H9 (cell line): ENCODE data around the gene MCM10. TPM values are rescaled to one million over a fixed set of nuclear protein-coding genes. Genes with fewer than 3 reads are reported as not detected.

Experiments
- DNase-seq: peaks from one replicate; pipeline ENCODE4 v3.0.0-alpha.2; 2017
- H2AFZ ChIP-seq: one replicate; pipeline ENCODE4 v1.6.1; 2013; ENCODE audit warnings: mild to moderate bottlenecking, low read length, control low read depth, moderate library complexity
- H2AK5ac ChIP-seq: 2 replicates; pipeline ENCODE4 v1.6.1; 2013; ENCODE audit warnings: low read length, control low read depth, mixed read lengths; ENCODE audit not compliant: insufficient read length
- H2BK120ac ChIP-seq: one replicate; pipeline ENCODE4 v1.6.1; 2013; ENCODE audit warnings: low read depth, mild to moderate bottlenecking, low read length, control low read depth, inconsistent platforms; ENCODE audit not compliant: poor library complexity, severe bottlenecking
- H2BK12ac ChIP-seq: 2 replicates; pipeline ENCODE4 v1.6.1; 2013; ENCODE audit warnings: low read length, control low read depth, mixed read lengths, low read depth; ENCODE audit not compliant: insufficient read length
- H2BK15ac ChIP-seq: 2 replicates; pipeline ENCODE4 v1.6.1; 2013; ENCODE audit warnings: low read depth, low read length, control low read depth
- H2BK20ac ChIP-seq: one replicate; pipeline ENCODE4 v1.6.1; 2013; ENCODE audit warnings: low read depth, mild to moderate bottlenecking, low read length, control low read depth, inconsistent platforms; ENCODE audit not compliant: poor library complexity, severe bottlenecking
- H2BK5ac ChIP-seq: 2 replicates; pipeline ENCODE4 v1.6.1; 2013; ENCODE audit warnings: low read length, control low read depth, mixed read lengths; ENCODE audit not compliant: insufficient read length
- H3K14ac ChIP-seq: 2 replicates; pipeline ENCODE4 v1.6.1; 2013; ENCODE audit warnings: low read length, control low read depth; ENCODE audit not compliant: insufficient read depth
- H3K18ac ChIP-seq: 2 replicates; pipeline ENCODE4 v1.6.1; 2013; ENCODE audit warnings: low read depth, mild to moderate bottlenecking, mixed read lengths, low read length, control low read depth; ENCODE audit not compliant: insufficient read length
- H3K23ac ChIP-seq: 2 replicates; pipeline ENCODE4 v1.6.1; 2013; ENCODE audit warnings: low read length, control low read depth, mixed read lengths, low read depth; ENCODE audit not compliant: insufficient read length
- H3K23me2 ChIP-seq: 2 replicates; pipeline ENCODE4 v1.6.1; 2013; ENCODE audit warnings: low read depth, mild to moderate bottlenecking, mixed read lengths, low read length, control low read depth; ENCODE audit not compliant: insufficient read length, poor library complexity, severe bottlenecking
- H3K27ac ChIP-seq: 2 replicates; pipeline ENCODE4 v1.5.1; 2013; ENCODE audit warnings: low read length, control low read depth, mixed read lengths, low read depth; ENCODE audit not compliant: insufficient read length
- H3K27me3 ChIP-seq: 2 replicates; pipeline ENCODE4 v1.6.1; 2013; ENCODE audit warnings: low read length, control low read depth, inconsistent platforms; ENCODE audit not compliant: insufficient read depth
- H3K4ac ChIP-seq: 2 replicates; pipeline ENCODE4 v1.6.1; 2013; ENCODE audit warnings: low read depth, mild to moderate bottlenecking, control low read depth, inconsistent platforms, low read length, moderate library complexity
- H3K4me1 ChIP-seq: 2 replicates; pipeline ENCODE4 v1.6.1; 2013; ENCODE audit warnings: low read length, control low read depth, inconsistent platforms; ENCODE audit not compliant: insufficient read depth
- H3K4me2 ChIP-seq: 2 replicates; pipeline ENCODE4 v1.6.1; 2013; ENCODE audit warnings: low read length, control low read depth, mixed read lengths; ENCODE audit not compliant: insufficient read length, insufficient read depth
- H3K56ac ChIP-seq: 2 replicates; pipeline ENCODE4 v1.6.1; 2013; ENCODE audit warnings: low read depth, mild to moderate bottlenecking, mixed read lengths, low read length, control low read depth; ENCODE audit not compliant: insufficient read length
- H3K79me1 ChIP-seq: 2 replicates; pipeline ENCODE4 v1.6.1; 2013; ENCODE audit warnings: low read depth, mild to moderate bottlenecking, moderate library complexity, low read length, control low read depth, inconsistent platforms; ENCODE audit not compliant: insufficient read depth, poor library complexity, severe bottlenecking
- H3K79me2 ChIP-seq: 2 replicates; pipeline ENCODE4 v1.6.1; 2013; ENCODE audit warnings: low read length, control low read depth, inconsistent platforms; ENCODE audit not compliant: insufficient read depth
- H3K9ac ChIP-seq: 2 replicates; pipeline ENCODE4 v1.6.1; 2013; ENCODE audit warnings: low read length, control low read depth, mixed read lengths; ENCODE audit not compliant: insufficient read length; ENCODE audit errors: extremely low read depth
- H3K9me3 ChIP-seq: one replicate; pipeline ENCODE4 v1.6.1; 2013; ENCODE audit warnings: low read depth, low read length, inconsistent platforms; ENCODE audit not compliant: control insufficient read depth
- H3T11ph ChIP-seq: one replicate; pipeline ENCODE4 v1.6.1; 2013; ENCODE audit warnings: mild to moderate bottlenecking, low read length, control low read depth, inconsistent platforms
- H4K20me1 ChIP-seq: one replicate; pipeline ENCODE4 v1.6.1; 2013; ENCODE audit not compliant: control insufficient read depth, insufficient read length, insufficient read depth
- H4K5ac ChIP-seq: 2 replicates; pipeline ENCODE4 v1.6.1; 2013; ENCODE audit warnings: low read depth, mild to moderate bottlenecking, mixed read lengths, low read length, control low read depth; ENCODE audit not compliant: insufficient read length
- H4K8ac ChIP-seq: replicated peaks from 2 replicates; pipeline ENCODE4 v1.6.1; 2013; ENCODE audit warnings: low read length, control low read depth, mixed read lengths, low read depth; ENCODE audit not compliant: insufficient read length
- H4K91ac ChIP-seq: 2 replicates; pipeline ENCODE4 v1.6.1; 2013; ENCODE audit warnings: low read depth, mild to moderate bottlenecking, moderate library complexity, mixed read lengths, low read length, control low read depth; ENCODE audit not compliant: insufficient read length
- H3K27ac Mint-ChIP-seq, 3 experiments: 2 replicates in 2 of 3; 3 replicates in 1 of 3; pipeline ENCODE4 v1.8.0; 2020 to 2021; ENCODE audit warnings: mixed read lengths in 3 of 3, mild to moderate bottlenecking in 1 of 3, moderate library complexity in 1 of 3
- H3K27me3 Mint-ChIP-seq: 2 replicates; pipeline ENCODE4 v1.8.0; 2021; ENCODE audit warnings: low read depth, mild to moderate bottlenecking, moderate library complexity, mixed read lengths
- H3K36me3 Mint-ChIP-seq, 3 experiments: 2 replicates in 2 of 3; 3 replicates in 1 of 3; pipeline ENCODE4 v1.8.0; 2020 to 2021; ENCODE audit warnings: low read depth in 3 of 3, mixed read lengths in 3 of 3; ENCODE audit not compliant: insufficient read depth in 1 of 3
- H3K4me1 Mint-ChIP-seq, 2 experiments: 2 replicates each; pipeline ENCODE4 v1.8.0; 2020; ENCODE audit warnings: mixed read lengths in 2 of 2
- H3K4me3 Mint-ChIP-seq, 2 experiments: 2 replicates in 1 of 2; 3 replicates in 1 of 2; pipeline ENCODE4 v1.8.0; 2020 to 2021; ENCODE audit warnings: mild to moderate bottlenecking in 2 of 2, mixed read lengths in 2 of 2, moderate library complexity in 1 of 2
- H3K9me3 Mint-ChIP-seq, 2 experiments: 2 replicates in 1 of 2; 3 replicates in 1 of 2; pipeline ENCODE4 v1.8.0; 2020; ENCODE audit warnings: mild to moderate bottlenecking in 2 of 2, mixed read lengths in 2 of 2, moderate library complexity in 1 of 2
- CTCF ChIP-seq: fragments of 200-600 bp; sonication (generic); conservative IDR thresholded peaks from 3 replicates; pipeline ENCODE4 v1.8.0; 2021; ENCODE audit warnings: antibody characterized with exemption, mild to moderate bottlenecking
- WGBS: extraction: QIAGEN DNeasy Blood & Tissue Kit; methylation state at CpG from one replicate; pipeline ENCODE4 v1.1.7; 2013; ENCODE audit warnings: missing lambda C conversion rate, low lambda C conversion rate, mixed read lengths; ENCODE audit not compliant: insufficient read length; ENCODE audit errors: extremely low coverage; 5-methylcytosine and 5-hydroxymethylcytosine counted together
- total RNA-seq: library from RNA; stranded (reverse); gene quantifications from 2 replicates; pipeline ENCODE4 v1.2.1, GENCODE V29; 2021

MCM10 gene
- total RNA-seq, 1 experiment from 2014 or later = 67.4 TPM

GRCh38 chr10:13139676-13140075, 21.7 kb upstream of the MCM10 start:
- H3K23me2 ChIP-seq = no peaks in the 10 kb centered on the region
- H2BK20ac ChIP-seq = no peak overlapping the region
- no peak overlapping the region for H4K91ac ChIP-seq
- no peak overlapping the region for H4K8ac ChIP-seq
- no peak for DNase-seq
- H3K14ac ChIP-seq = no peak overlapping the region
- no peak overlapping the region for H3K9ac ChIP-seq
- Mint-ChIP-seq H3K36me3 (peaks cover 0 to 21% (median 14%) of the 10 kb centered on the region in 3 experiments; a peak in 4 of 7 replicates), H3K9me3 (peaks cover 0 to under 1% of the 10 kb centered on the region in 2 experiments; a peak in 2 of 5 replicates), H3K4me3 (no peak overlapping the region), H3K27ac (no peak overlapping the region), H3K4me1 (peaks cover 18 to 35% of the 10 kb centered on the region in 2 experiments), H3K27me3 (no peaks in the 10 kb centered on the region)
- no peak overlapping the region for H3K18ac ChIP-seq
- no peaks in the 10 kb centered on the region for H3K27me3 ChIP-seq
- WGBS = no CpG with 5 or more reads among the region's 2 CpGs
- no peak overlapping the region for H2BK12ac ChIP-seq
- TF ChIP-seq CTCF = no peak
- H4K20me1 ChIP-seq = no peaks in the 10 kb centered on the region
- H3K4ac ChIP-seq = no peak overlapping the region
- H2BK15ac ChIP-seq = no peak overlapping the region
- H3K9me3 ChIP-seq = no peaks in the 10 kb centered on the region
- no peaks in the 10 kb centered on the region for H3K79me2 ChIP-seq
- no peak overlapping the region for H2AFZ ChIP-seq
- no peak overlapping the region for H2BK5ac ChIP-seq
- no peak overlapping the region for H3K4me2 ChIP-seq
- H4K5ac ChIP-seq = no peak overlapping the region
- no peak overlapping the region for H3K56ac ChIP-seq
- H3K4me1 ChIP-seq = no peaks in the 10 kb centered on the region; the same call in 1 of the 2 replicates
- H3T11ph ChIP-seq = no peak overlapping the region
- no peaks in the 10 kb centered on the region for H3K79me1 ChIP-seq
- H3K23ac ChIP-seq = no peak overlapping the region
- H2BK120ac ChIP-seq = no peak overlapping the region
- H2AK5ac ChIP-seq = no peak overlapping the region
- H3K27ac ChIP-seq = no peak overlapping the region
